Measurements from ENCODE around the gene SLC33A1.
"Not testable (repeated sequence)": the region's sequence is repeated elsewhere in the genome, so short reads cannot be mapped to it uniquely, and the experiment has no call there.

SLC33A1 gene

DNA sequence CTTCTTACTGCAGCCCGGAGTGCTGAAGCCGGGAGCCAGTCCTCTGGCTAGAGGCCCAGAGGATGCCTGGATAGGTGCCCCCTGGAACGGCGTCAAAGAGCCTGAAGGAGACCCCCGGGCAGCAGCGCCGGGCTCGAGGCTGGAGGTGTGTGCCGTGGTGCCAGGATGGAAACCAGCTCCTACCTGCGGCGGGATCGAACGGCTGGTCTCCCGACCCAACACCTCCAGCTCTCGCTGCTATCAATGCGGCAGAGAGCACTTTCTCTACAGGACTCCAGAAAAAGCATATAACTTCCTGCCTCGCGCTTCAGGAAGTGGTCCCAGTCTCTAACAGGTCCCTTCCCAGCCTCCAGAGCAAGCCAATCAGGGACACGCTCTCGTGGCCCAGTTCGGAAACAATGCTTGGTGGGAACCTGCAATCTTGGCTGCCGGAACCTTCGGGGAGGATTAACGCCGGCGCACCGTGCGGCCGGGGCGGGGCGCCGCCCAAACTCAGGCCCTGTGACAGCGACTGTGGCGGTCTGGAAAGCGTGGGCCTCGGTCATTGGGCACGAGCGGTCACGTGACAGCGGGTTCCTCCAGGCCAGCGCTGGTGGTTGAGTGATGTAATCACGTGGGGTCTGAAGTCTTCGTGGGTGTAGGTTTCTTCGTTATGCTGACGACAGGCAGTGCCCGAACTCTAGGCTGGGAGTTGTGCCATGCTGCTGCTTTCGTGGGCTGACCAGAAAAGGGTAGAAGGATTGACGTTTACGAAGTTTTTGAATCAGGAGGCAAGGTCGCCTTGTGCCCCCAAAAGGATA is at the start of gene SLC33A1:
Gene SLC33A1 (minus strand): TSS at position 287 of the 800 bp plus-strand sequence. CDS start 430 bp downstream, outside the sequence.
- DNase-seq (ENCODE audit: low read depth in 1 of 2, low spot score in 1 of 2) = peak; percentile 97 to 98

DNA sequence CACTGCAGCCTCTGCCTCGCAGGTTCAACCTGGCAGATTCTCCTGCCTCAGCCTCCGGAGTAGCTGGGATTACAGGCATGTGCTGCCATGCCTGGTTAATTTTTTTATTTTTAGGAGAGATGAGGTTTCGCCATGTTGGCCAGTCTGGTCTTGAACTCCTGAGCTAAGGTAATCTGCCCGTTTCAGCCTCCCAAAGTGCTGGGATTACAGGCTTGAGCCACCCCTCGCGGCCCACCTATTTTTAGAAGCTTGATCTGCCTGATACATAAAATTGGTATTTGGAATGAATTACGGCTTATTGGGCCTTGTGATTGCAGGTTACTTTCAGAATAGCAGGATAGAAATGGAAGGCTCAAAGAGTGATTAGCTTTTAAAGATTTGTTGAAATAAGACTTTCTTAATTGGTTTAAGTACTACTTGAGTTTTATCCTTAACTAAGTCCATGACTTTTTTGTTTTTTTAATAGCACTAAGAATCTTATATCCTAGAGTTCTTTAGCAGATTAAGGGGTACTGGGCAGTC is 41.2 kb upstream of the SLC33A1 start:
- DNase-seq (ENCODE audit: low read depth in 1 of 2, low spot score in 1 of 2) = no peak

DNA sequence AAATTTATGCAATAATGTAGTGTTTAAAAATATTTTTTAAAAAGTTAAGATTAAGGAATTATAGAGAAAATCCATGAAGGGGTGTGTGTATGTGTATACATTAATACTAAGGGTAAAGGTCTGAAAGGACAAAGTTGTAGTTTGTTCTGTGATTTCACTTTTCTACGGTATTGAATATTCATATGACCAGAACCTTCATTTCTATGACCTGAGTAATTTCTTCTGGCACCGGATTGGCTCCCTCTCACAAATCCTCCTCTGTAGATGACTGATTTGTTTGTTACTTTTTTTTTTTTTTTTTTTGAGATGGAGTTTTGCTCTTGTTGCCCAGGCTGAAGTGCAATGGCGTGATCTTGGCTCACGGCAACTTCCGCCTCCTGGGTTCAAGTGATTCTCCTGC is 37.1 kb upstream of the SLC33A1 start:
- DNase-seq (ENCODE audit: low read depth in 1 of 2, low spot score in 1 of 2) = no peak

DNA sequence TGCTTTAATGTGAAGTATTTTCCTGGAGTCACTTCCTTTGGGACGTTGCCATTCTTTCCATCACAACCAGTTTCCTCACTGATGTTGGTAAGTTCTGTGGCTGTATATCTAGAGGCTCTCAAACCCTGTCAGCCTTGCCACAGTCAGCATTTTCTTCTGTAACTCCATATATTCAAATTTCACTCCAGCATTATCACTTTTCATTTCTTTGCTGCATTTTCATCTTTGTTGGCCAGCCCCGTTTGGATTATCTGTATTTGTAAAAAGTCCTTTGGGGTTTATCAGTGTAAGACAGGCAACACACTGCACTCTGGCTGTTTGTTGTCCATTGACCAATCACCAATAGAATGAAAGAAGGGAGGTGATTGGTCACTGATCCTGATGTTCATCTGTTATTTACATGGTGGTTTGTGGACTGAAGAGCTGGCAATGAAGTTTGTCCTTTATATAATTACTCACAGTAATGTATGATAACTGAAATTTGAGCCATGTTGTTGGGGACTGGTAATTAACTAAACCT is 36.5 kb upstream of the SLC33A1 start:
- no peak for DNase-seq (ENCODE audit: low read depth in 1 of 2, low spot score in 1 of 2)

DNA sequence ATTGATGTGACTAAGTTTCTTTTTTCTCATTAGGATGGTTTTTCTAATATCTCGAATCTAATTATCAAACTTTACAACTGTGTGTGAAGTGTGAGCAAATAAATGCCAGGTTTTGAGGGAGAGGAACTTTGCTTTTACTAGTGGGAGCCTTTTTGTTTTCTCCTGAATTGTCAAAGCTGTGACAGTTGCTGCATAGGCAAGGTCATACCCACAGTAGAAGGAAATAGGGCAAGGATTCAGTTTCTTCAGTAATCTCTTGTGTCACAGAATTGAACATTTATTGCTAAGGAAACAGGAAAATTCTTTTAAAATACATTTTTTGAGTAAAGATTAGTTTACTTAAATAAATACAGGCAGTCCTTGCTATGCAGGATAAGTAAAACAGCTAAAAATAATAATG is 35.7 kb upstream of the SLC33A1 start:
- no peak for DNase-seq (ENCODE audit: low read depth in 1 of 2, low spot score in 1 of 2)

DNA sequence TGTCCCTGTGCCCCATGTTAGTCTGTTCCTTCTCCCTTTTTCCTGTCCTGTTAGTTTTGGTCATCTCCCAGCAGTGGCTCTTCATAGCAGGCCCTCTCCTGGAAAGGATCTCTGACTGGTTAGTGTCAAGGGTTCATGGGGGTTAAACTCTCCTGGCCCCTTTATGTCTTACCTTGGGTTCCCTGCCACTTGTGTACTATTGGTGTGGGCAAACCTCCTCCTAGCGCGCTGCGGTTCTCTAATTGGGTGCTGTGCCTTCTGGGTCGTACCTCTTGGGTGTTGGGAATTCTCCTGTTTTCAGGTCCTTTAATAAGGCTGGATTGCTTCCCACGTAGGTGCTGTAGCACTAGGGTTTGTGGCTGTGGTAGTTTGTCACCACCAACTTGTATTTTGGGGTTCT is 35.0 kb upstream of the SLC33A1 start:
- no peak for DNase-seq (ENCODE audit: low read depth in 1 of 2, low spot score in 1 of 2)

DNA sequence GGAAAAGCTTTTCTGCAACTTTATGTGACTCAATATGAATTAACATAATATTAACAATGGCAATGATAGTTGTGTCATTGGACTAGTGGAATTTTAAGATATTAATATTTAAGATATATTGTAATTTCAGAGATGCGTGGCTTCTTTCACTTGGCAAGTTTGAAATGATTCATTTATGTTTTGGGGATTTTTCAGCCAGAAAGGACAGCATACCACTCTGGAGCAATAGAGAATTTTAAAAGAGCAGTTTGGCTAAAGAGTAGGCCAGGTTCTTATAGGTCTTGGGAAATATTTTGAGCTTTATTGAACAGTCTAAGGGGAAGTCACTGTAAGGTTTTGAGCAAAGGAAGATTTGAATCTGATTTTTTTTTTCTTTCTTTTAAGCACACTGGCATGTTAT is 32.7 kb upstream of the SLC33A1 start:
- no peak for DNase-seq (ENCODE audit: low read depth in 1 of 2, low spot score in 1 of 2)

DNA sequence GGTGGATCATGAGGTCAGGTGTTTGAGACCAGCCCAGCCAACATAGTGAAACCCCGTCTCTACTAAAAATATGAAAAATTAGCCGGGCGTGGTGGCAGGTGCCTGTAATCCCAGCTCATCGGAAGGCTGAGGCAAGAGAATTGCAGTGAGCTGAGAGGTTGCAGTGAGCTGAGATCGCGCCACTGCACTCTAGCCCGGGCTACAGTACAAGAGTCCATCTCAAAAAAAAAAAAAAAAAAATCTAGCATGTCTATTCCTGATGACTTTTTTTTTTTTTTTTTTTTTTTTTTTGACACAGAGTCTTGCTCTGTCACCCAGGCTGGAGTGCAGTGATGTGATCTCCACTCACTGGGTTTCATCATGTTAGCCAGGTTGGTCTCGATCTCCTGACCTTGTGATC is 32.1 kb upstream of the SLC33A1 start:
- DNase-seq (ENCODE audit: low read depth in 1 of 2, low spot score in 1 of 2) = not testable (repeated sequence)

DNA sequence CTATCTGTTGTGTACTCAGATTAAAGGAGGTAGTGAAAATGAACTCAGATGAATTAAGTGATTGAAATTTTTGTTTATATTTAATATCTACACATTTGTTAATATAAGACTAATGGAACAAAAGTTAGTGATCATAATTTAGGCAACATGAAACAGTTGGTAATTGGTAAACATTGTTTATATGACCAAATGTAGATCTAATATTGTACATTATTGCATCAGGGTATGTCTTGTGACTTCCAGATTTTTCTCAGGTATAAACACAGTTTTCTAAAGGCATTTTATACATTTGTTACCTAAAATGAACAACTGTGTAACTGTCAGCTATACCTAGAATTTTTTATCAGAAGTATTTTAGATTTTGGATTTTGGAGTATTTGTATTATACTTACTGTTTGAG is 31.1 kb upstream of the SLC33A1 start:
- DNase-seq (ENCODE audit: low read depth in 1 of 2, low spot score in 1 of 2) = no peak

DNA sequence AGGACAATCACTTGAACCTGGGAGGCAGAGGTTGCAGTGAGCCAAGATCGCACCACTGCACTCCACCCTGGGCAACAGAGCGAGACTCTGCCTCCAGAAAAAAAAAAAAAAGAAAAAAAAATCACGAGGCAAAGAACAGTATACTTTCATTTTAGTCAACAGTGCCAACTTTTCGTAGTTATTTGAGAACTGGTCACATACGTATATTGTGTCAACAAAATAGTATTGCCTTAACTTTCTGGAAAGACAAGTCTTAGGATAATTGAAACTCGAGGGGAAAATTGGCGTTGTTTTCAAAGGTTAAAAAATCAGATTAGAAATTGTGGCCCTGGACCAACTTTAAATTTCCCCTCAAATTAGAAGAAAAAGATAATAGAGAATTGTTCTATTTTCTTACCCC is 30.1 kb upstream of the SLC33A1 start:
- DNase-seq (ENCODE audit: low read depth in 1 of 2, low spot score in 1 of 2) = no peak

DNA sequence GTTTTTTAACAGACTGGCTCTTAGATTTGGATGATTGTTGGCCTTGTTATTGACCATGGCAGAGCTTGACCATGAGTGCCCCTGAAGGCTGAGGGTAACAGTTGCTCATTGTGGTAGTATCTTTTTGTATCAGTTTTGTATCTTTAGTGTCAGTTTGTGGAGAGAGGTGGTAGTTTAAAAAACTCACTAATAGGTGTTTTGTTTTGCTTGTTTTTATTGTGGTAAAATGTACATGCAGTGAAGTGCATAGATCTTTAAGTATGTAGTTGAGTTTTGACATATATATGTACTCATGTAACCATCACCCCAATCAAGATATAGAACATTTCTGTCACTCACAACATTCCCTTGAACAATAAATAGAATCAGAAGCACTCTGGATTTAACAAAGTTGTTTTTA is 26.1 kb upstream of the SLC33A1 start:
- DNase-seq (ENCODE audit: low read depth in 1 of 2, low spot score in 1 of 2) = no peak

DNA sequence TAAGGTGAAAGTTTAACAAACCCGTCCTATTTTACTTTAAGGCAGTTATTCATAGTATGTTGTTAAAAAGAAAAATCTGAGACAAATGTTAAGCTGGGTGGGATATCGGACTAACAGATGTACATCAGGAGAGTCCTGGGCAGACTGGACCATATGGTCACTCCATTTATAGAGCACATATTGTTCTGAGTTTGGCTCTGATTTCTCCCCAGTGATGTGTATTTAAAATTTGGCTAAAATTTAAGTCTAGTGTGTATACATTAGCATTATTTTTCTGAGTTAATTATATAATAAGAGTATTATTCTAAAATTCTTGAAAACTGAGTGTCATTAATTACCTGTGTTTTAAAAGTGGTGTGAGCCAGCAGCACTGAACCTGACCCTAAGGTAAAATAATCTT is 22.3 kb upstream of the SLC33A1 start:
- DNase-seq (ENCODE audit: low read depth in 1 of 2, low spot score in 1 of 2) = no peak

DNA sequence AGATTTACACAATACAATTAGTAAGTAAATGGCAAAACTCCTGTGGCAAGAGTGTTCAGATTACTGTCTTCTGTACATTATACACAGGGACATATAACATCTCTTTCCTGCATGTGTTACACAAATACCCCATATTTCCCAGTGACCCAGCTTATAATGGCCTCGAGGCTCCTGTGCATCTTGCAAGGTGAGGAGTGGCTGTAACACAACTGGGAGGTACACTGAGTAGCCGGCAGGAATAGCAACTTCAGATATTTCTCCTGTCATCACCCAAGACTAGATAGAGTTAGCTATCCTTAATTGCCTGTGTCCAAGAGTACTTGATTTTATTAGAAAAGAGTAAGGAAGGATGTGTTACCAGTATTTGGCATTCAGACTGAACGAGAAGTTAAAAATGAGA is 21.8 kb upstream of the SLC33A1 start:
- no peak for DNase-seq (ENCODE audit: low read depth in 1 of 2, low spot score in 1 of 2)

DNA sequence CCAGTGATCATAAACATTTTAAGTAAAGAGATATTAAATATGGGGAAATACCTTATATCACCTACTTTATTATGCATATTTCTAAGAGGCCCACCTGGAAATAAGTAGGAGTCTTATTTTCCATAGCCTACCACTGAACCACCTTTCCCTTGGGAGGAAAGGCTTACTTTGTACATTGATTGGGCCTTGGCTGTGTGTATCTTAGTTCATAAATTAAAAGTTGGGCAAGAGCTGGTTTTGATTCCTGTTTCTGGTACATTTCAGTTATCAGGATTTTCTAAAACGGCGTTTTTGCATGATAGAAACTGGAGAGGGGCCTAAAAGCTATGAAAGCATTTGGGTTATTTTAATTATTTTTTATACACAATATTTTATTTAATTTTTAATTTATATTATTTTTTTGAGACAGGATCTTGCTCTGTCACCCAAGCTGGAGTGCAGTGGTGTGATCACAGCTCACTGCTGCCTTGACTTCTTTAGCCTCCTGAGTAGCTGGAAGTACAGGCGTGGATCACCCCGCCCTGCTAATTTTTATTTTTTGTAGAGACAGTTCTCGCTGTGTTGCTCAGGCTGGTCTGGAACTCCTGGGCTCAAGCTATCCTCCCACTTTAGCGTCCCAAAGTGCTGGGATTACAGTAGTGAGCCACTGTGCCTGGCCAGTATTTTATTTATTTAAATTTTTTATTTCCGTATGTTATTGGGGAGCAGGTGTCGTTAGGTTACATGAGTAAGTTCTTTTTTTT is 18.8 kb upstream of the SLC33A1 start:
- DNase-seq (ENCODE audit: low read depth in 1 of 2, low spot score in 1 of 2) = no peak

DNA sequence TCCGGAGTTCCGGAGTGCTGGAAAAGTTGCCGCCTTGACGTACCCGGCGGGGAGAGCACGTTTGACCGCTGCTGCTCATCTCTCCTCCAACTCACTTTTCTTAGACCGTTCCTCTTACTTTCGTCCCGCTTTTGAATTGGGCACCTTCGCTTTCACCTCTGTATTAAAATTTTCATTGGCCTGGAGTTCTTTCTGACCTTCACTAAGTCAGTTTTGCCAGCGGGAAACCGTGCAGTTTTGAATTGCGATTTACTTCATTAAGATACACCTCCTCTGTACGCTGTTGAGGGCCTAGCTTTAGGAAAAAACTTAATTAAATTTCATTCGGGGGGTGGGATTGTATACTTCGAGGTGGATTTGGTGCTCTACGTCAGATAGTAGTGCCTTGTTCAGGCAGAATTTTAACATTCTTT is 17.5 kb upstream of the SLC33A1 start:
- DNase-seq (ENCODE audit: low read depth in 1 of 2, low spot score in 1 of 2) = no peak

DNA sequence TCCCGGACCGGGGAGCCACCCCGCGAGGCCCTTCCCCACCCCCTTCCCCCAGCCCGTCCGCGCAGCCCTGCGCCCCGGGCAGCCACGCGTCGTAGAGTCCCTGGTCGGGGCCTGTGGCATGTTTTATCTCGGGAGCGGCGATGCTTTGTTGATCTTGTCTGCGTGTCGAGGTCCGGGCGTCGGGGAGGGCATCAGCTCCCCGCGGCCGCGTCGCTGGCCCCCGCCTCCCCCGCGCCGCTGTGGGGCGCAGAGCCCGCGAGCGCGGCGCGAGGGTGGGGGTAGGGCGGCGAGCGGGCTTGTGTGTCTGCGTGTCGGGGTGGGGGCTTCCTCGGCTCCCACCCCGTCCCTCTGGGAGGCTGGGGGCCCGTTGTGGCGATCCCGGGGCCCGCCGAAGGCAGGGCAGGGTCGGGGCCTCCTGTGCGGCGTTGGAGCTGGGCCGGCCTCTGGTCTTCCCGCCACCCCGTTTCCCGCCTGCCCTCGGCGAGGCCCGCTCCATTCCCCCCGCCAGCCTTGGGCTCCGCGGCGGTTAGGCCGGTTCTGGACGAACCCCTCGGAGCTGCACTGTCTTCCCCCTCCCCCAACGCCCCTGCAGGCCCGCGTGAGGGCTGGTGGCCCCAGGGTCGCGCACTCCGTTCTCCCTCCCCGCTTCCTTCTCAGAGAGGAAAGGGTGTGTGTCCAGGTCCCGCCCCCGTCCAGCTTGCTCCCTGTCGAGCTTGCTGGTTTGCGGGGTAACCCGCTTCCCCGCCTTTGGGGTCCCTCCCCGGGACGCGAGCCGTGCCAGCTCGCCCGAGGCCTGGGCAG is 16.9 kb upstream of the SLC33A1 start:
- peak in 1 of 2 donors; percentile 32 for DNase-seq (ENCODE audit: low read depth in 1 of 2, low spot score in 1 of 2)

DNA sequence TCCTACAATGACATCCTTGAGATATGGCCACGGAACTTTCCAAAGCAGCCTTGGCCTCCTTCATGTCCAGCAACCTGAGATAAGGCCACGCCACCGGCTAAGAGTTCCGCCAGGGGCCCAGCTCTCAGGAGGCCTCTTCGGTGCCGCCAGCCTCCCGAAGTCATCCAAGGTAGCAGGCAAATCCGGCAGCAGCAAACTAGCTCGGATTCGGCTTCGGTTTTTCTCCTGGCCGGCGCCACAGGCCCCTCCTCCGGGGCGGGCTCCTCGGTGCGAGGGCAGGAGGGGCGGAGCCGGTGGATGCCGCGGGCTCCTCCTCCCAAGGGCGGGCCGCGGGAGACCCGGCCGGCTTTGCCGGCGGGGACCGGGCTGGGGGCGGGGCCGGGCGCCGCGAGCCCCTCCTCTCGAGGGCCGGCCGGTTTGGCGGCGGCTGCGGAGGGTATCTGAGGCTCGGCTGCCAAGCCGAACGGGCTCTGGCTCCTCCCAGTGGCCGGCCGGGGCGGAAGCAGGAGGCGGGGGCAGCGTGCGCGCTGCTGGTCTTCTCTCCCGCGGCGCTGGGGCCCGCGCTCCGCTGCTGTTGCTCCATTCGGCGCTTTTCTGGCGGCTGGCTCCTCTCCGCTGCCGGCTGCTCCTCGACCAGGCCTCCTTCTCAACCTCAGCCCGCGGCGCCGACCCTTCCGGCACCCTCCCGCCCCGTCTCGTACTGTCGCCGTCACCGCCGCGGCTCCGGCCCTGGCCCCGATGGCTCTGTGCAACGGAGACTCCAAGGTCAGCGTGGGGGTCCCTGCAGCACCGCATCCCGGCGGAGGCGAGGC is 16.1 kb upstream of the SLC33A1 start, which contains the start of gene GMPS:
Gene GMPS (plus strand): TSS at position 518 of the 812 bp plus-strand sequence. CDS start 221 bp downstream, at position 739.
- DNase-seq (ENCODE audit: low read depth in 1 of 2, low spot score in 1 of 2) = peak; percentile 88 to 95

DNA sequence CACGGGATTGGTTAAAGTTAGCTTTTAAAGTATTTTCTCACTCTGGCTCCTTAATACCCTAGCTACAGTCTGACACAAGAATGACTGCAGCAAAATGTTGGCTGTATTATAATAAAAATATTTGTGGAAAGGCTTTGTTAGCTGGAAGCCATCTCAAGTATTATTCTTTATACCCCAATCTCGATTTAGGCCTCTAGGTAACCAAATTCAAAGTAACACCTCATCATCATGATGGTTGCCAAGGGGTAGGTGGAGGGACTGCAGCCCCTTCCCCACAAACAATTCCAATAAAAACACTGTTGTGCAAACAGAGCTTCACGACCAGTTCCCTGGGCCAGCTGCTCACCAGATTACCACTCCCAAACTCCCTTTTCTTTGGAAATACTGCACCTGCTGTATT is 15.5 kb upstream of the SLC33A1 start:
- DNase-seq (ENCODE audit: low read depth in 1 of 2, low spot score in 1 of 2) = no peak

DNA sequence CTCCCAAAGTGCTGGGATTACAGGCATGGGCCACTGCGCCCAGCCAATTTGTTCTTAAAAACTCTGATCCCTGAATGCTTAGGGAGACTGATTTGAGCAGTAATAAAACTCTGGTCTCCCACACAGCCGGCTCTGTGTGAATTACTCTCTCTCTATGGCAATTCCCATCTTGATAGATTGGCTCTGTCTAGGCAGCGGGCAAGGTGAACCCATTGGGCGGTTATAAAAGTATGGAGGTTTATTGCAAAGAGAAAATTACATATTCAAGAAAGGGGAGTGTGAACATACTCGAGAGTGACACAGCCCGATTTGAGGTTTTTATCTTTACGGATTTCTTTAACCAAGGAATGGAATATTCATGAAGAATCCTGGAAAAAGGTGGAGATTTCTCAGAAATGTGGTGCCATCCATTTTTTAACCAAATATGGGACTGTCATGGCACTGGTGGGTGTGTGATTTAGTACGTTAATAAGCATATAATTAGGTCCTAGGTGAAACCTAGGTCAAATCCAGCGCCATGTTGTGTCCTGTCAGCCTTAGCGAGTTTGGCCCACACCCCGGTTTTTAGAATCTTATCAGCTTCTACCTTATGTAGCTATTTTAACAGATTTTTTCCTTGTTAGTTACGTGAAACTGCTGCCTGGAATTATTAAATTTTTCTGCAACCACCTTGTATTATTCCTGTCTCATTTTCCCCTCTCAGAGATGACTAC is 9.0 kb upstream of the SLC33A1 start:
- no peak for DNase-seq (ENCODE audit: low read depth in 1 of 2, low spot score in 1 of 2)
